K562 (cell line): Measurements from ENCODE around the gene NKX2-1. TPM values are rescaled to one million over a fixed set of nuclear protein-coding genes. Genes with fewer than 3 reads are reported as not detected.

ENCODE experiments used
- ATAC-seq: fragments of 200-7000 bp; cut with Tn5 transposase; 3 replicates; pipeline ENCODE4 v1.9.1; 2020; ENCODE audit warnings: moderate library complexity
- BruUV-seq: library from RNA; stranded (reverse); fragments of 400-500 nt; replicated peaks from 2 replicates; lab custom pipeline; 2021; lab: Mats Ljungman, UMichigan
- CTCF ChIA-PET: fragments of 300-600 bp; formaldehyde crosslinking; extraction: SDS; loops from one replicate; lab custom pipeline; 2021; ENCODE audit warnings: low intra/inter-chr PET ratio; lab: Yijun Ruan, JAX
- POLR2A ChIA-PET: fragments of 300-600, 350-650 bp; sonication (Branson Sonifier 250); formaldehyde crosslinking; extraction: SDS; loops from one replicate; lab custom pipeline; 2021; ENCODE audit warnings: antibody characterized with exemption, inconsistent platforms; lab: Yijun Ruan, JAX
- DNase-seq, 4 experiments: peaks; one replicate each; pipeline versions ENCODE4 v3.0.0 to v3.0.0-alpha.2; 2011 to 2018; ENCODE audit warnings: low spot score in 3 of 4, mixed read lengths in 3 of 4; ENCODE audit errors: extremely low read depth in 1 of 4
- FAIRE-seq: peaks from 2 replicates; lab custom pipeline; 2011; peaks lifted over from hg19 to GRCh38; lab: Jason Lieb, UNC
- H2AFZ ChIP-seq: 2 replicates; pipeline ENCODE4 v1.6.0; 2011; ENCODE audit warnings: low read depth, low read length, control low read depth, inconsistent platforms
- H3K27ac ChIP-seq: fragments of 200-600 bp; 3 replicates; pipeline ENCODE4 v1.8.0; 2011; ENCODE audit warnings: low read depth, mild to moderate bottlenecking, control low read depth, inconsistent platforms, low read length, moderate library complexity, mixed read lengths; ENCODE audit errors: extremely low read depth
- H3K27me3 ChIP-seq, 2 experiments: fragments of 300-600 bp in 1 of 2; 2 replicates in 1 of 2; 3 replicates in 1 of 2; pipeline versions ENCODE4 v1.6.0 to v1.8.0; 2011; ENCODE audit warnings: inconsistent platforms in 2 of 2, low read length in 2 of 2, mild to moderate bottlenecking in 1 of 2, mixed read lengths in 1 of 2, moderate library complexity in 1 of 2; ENCODE audit not compliant: control insufficient read depth in 2 of 2, insufficient read depth in 2 of 2
- H3K36me3 ChIP-seq: fragments of 300-600 bp; 3 replicates; pipeline ENCODE4 v1.8.0; 2011; ENCODE audit warnings: mild to moderate bottlenecking, low read length, inconsistent platforms; ENCODE audit not compliant: control insufficient read depth, insufficient read depth
- H3K4me1 ChIP-seq, 2 experiments: fragments of 200-600 bp in 1 of 2; replicated peaks in 1 of 2; 2 replicates in 1 of 2; 3 replicates in 1 of 2; pipeline versions ENCODE4 v1.5.1 to v1.8.0; 2011; ENCODE audit warnings: inconsistent platforms in 2 of 2, low read length in 2 of 2, mild to moderate bottlenecking in 1 of 2, mixed read lengths in 1 of 2, moderate library complexity in 1 of 2; ENCODE audit not compliant: control insufficient read depth in 2 of 2, insufficient read depth in 2 of 2
- H3K4me2 ChIP-seq: 2 replicates; pipeline ENCODE4 v1.6.1; 2011; ENCODE audit warnings: low read length, control low read depth, inconsistent platforms, mixed read lengths; ENCODE audit not compliant: insufficient read depth
- H3K4me3 ChIP-seq: fragments of 200-600 bp; sonication (generic), shearing (Covaris generic); 2 replicates; pipeline ENCODE4 v1.5.1; 2016; ENCODE audit warnings: control low read depth, inconsistent platforms
- H3K79me2 ChIP-seq: fragments of 200-600 bp; 3 replicates; pipeline ENCODE4 v1.8.0; 2011; ENCODE audit warnings: low read length, inconsistent platforms; ENCODE audit not compliant: control insufficient read depth, insufficient read depth
- H3K9ac ChIP-seq, 2 experiments: 2 replicates each; pipeline versions ENCODE4 v1.6.0 to v1.6.1; 2011; ENCODE audit warnings: low read depth in 2 of 2, low read length in 2 of 2, control low read depth in 1 of 2, inconsistent platforms in 1 of 2, mild to moderate bottlenecking in 1 of 2, mixed read lengths in 1 of 2; ENCODE audit not compliant: insufficient read depth in 1 of 2
- H3K9me1 ChIP-seq: one replicate; pipeline ENCODE4 v1.6.0; 2011; ENCODE audit warnings: inconsistent platforms, mild to moderate bottlenecking, low read length, moderate library complexity; ENCODE audit not compliant: control insufficient read depth, insufficient read depth
- H3K9me3 ChIP-seq: replicated peaks from 2 replicates; pipeline ENCODE4 v1.5.1; 2011; ENCODE audit warnings: low read depth, low read length, inconsistent platforms; ENCODE audit not compliant: control insufficient read depth, insufficient read depth
- H4K20me1 ChIP-seq: replicated peaks from 2 replicates; pipeline ENCODE4 v1.6.1; 2011; ENCODE audit warnings: low read length, inconsistent platforms, mixed read lengths; ENCODE audit not compliant: control insufficient read depth, insufficient read depth
- CTCF ChIP-seq, 3 experiments: IDR thresholded peaks in 2 of 3; conservative IDR thresholded peaks in 1 of 3; 2 replicates each; pipeline ENCODE4 v1.5.1; 2011 to 2012; ENCODE audit warnings: low read length in 3 of 3, mild to moderate bottlenecking in 3 of 3, control low read depth in 2 of 3, improper control_type of control experiment in 1 of 3, inconsistent platforms in 1 of 3, low read depth in 1 of 3, mixed read lengths in 1 of 3, moderate library complexity in 1 of 3; ENCODE audit not compliant: insufficient read depth in 2 of 3
- CTCFL ChIP-seq: IDR thresholded peaks from 2 replicates; pipeline ENCODE4 v1.6.1; 2011; ENCODE audit warnings: borderline replicate concordance, low read depth, mild to moderate bottlenecking, moderate library complexity, low read length; ENCODE audit not compliant: insufficient read depth, poor library complexity, severe bottlenecking
- GABPA ChIP-seq: fragments of 200-800 bp; sonication (Bioruptor generic); conservative IDR thresholded peaks from 2 replicates; pipeline ENCODE4 v1.6.1; 2016; ENCODE audit warnings: low read depth, missing genetic modification characterization, missing compliant biosample characterization
- RAD21 ChIP-seq, 2 experiments: fragments of 250-450 bp in 1 of 2; fragments of 450-650 bp in 1 of 2; sonication (Bioruptor Pico) in 1 of 2; formaldehyde crosslinking in 1 of 2; IDR thresholded peaks in 1 of 2; conservative IDR thresholded peaks in 1 of 2; 2 replicates each; pipeline versions ENCODE4 v1.4.0 to v1.8.0; 2020 to 2022; ENCODE audit warnings: mild to moderate bottlenecking in 2 of 2, moderate library complexity in 1 of 2
- WGBS: fragments of 100-300 bp; shearing (Covaris generic); methylation state at CpG from one replicate; pipeline ENCODE4 v1.1.6; 2016; ENCODE audit warnings: low coverage, mixed read lengths; ENCODE audit not compliant: insufficient coverage; ENCODE audit errors: missing lambda C conversion rate; 5-methylcytosine and 5-hydroxymethylcytosine counted together
- in situ Hi-C: fragments of 300-500 bp; cut with MboI; formaldehyde crosslinking; loops from 4 replicates; pipeline ENCODE4 v1.15.0; 2018; ENCODE audit warnings: inconsistent platforms, mixed read lengths
- intact Hi-C: fragments of 100-400 bp; cut with micrococcal nuclease; formaldehyde crosslinking; loops from 2 replicates; pipeline ENCODE4 v1.14.2; 2022
- polyA plus RNA-seq, 8 experiments: library from polyadenylated mRNA; depleted of rRNA in 4 of 8; stranded (reverse) in 5 of 8; unstranded in 3 of 8; fragments of >200 nt; fragmentation: Nextera tagmentation in 2 of 8; fragmentation: Illumina TruSeq in 1 of 8; extraction: Ambion mirVana in 2 of 8; extraction: Trizol in 1 of 8; gene quantifications; 2 replicates each; pipeline versions ENCODE4 v1.2.1 to v1.2.3, GENCODE V29; 2011 to 2014; ENCODE audit warnings: inconsistent platforms in 1 of 8, missing spikeins in 1 of 8
- total RNA-seq, 7 experiments: library from RNA; depleted of rRNA in 6 of 7; stranded (reverse); fragments of >200 nt in 6 of 7; fragmentation: Illumina TruSeq in 2 of 7; extraction: Trizol in 2 of 7; gene quantifications; 2 replicates each; pipeline versions ENCODE4 v1.2.1 to v1.2.3, GENCODE V29; 2011 to 2021; ENCODE audit warnings: low replicate concordance in 1 of 7

Gene NKX2-1
- total and polyA plus RNA-seq, 9 of the 15 experiments (the other 6 are each of a cell fraction or from before 2014, with no cell fraction given), result 0.11 TPM; not detected in 8

GRCh38 chr14:36556811-36557433 lies 36.9 kb upstream of the NKX2-1 start:
- no TSS peak for BruUV-seq
- ChIA-PET POLR2A (no interaction called here), CTCF (interaction anchor here (1.1 kb wide), 1 partner anchor 673 kb away, joined by 5 read pairs; no protein-coding TSS in a partner anchor)
- FAIRE-seq, result peak; percentile 11
- no peaks in the 10 kb centered on the region for H3K4me1 ChIP-seq
- in situ Hi-C loops (no loop called here), intact Hi-C loops (loop anchor here (2.0 to 10.0 kb wide), 2 partner anchors 388 to 486 kb away; no protein-coding TSS in a partner anchor)
- no peaks in the 10 kb centered on the region for H3K9me1 ChIP-seq
- no peak overlapping the region for H3K4me2 ChIP-seq
- peak; percentile 23 to 56 (median 35) for DNase-seq
- H4K20me1 ChIP-seq, result no peaks in the 10 kb centered on the region; the same call in 1 of the 2 replicates
- no peak overlapping the region for H3K4me3 ChIP-seq
- peak; percentile 72; the same call in 2 of the 3 replicates for ATAC-seq
- no peaks in the 10 kb centered on the region for H3K9me3 ChIP-seq
- H2AFZ ChIP-seq, result no peak overlapping the region
- H3K27me3 ChIP-seq, result peaks cover 2 to 9% of the 10 kb centered on the region in 2 experiments; a peak in 4 of 5 replicates
- H3K9ac ChIP-seq, result no peak overlapping the region
- H3K36me3 ChIP-seq, result no peaks in the 10 kb centered on the region
- under 1% methylated on average over 9 of the region's 9 CpGs for WGBS
- TF ChIP-seq CTCF (IDR thresholded peaks at IDR 0.05 in 2 of 3, conservative IDR thresholded peaks at IDR 0.05 in 1 of 3; ENCODE audit: insufficient read depth in 2 of 3, low read depth in 1 of 3, low read length in 3 of 3) (peak; percentile 58 to 77 (median 73)), GABPA (tag) (no peak), CTCFL (peak; percentile 41), RAD21 (CRISPR knock-in tag; conservative IDR thresholded peaks at IDR 0.05 in 1 of 2, IDR thresholded peaks at IDR 0.05 in 1 of 2) (peak; percentile 16 to 46; a peak in 2 of 4 replicates)
- H3K79me2 ChIP-seq, result no peaks in the 10 kb centered on the region
- no peak overlapping the region for H3K27ac ChIP-seq
